GM19351 (cell line): ENCODE measurements around the gene CUBN.
"Not testable (repeated sequence)": the region's sequence is repeated elsewhere in the genome, so short reads cannot be mapped to it uniquely, and the experiment has no call there.

Experiments
- ATAC-seq: cut with Tn5 transposase; IDR thresholded peaks from one replicate; pipeline ENCODE4 v1.9.1; 2021; ENCODE audit warnings: mild to moderate bottlenecking, moderate library complexity; ENCODE audit not compliant: unreplicated experiment

The CUBN gene

DNA sequence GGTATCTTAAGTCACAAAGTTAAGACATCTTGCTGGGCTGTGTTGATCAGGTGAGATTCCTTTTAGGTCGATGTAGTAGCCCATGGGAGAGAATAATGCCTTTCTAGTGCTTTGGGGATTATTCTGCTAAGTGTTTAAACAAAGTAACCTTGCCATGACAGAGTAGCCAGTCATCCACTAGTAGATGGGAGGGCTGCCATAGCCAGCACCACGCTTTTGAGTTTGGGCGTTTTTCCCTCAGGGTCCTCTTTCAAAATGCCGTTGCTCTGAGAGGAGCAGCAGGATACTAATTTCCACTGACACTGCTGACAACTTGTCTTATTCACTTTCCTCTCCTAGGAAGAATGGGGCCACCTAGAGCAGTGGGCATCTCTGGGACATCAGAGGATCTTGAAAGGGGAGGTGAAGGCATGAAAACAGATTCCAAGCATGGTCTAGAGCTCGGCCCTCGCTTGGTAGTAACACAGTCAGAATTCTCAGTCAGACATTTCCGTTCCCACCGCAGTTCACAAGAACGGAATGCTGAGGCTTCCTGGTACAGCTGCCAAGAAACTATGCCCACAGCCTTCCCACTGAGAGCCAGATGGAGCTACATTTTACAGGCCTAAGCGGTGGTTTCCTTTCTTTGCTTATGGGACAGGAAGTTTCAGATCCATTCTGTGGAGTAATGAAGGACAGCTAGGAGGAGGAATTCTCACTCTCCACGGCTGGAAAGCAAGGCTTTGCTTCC, 297.1 kb downstream of the CUBN start:
- ATAC-seq = no peak

- no peak for ATAC-seq
Observed at GRCh38 chr10:16828701-16829175, 300.9 kb downstream of the CUBN start.

GRCh38 chr10:16828114-16828568, 301.5 kb downstream of the CUBN start:
- peak; percentile 90 for ATAC-seq

GRCh38 chr10:16827474-16827873, 302.1 kb downstream of the CUBN start:
- not testable (repeated sequence) for ATAC-seq

DNA sequence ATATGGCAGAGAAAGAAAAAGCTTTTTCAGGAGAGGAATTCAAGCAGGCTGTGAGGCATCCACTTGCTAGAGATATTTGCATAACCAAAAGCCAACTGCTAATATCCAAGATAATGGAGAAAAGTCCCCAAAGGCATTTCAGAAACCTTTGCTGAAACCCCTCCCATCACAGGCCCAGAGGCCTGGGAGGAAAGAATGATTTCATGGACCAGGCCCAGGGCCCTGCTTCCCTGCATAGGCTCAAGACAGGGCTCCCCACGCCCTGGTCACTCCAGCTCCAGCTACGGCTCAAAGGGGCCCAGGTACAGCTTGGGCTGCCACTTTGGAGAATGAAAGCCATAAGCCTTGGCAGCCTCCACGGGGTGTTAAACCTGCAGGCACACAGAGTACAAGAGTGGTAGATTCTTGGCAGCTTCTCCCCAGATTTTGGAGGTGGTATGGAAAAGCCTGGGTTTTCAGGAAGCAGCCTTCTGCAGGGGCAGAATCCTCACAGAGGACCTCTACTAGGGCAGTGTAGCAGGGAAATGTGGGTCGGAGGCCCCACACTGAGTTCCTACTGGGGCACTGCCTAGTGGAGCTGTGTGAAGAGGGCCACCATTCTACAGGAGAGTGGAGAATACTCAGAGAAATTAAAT, 306.8 kb downstream of the CUBN start:
- ATAC-seq = no peak

DNA sequence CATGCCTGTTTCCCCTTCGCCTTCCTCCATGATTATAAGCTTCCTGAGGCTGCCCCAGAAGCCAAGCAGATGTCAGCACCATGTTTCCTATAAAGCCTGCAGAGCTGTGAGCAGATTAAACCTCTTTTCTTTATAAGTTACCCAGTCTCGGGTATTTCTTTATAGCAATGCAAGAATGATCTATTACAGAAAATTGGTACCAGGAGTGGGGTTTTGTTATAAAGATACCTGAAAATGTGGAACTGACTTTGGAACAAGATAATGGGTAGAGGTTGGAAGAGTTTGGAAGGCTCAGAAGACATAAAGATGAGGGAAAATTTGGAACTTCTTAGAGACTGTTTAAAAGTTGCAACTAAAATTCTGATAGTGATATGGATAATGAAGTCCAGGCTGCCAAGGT, 307.6 kb downstream of the CUBN start:
- ATAC-seq = no peak

GRCh38 chr10:16820421-16820820, 309.2 kb downstream of the CUBN start:
- ATAC-seq = no peak

GRCh38 chr10:16820018-16820417, 309.6 kb downstream of the CUBN start:
- no peak for ATAC-seq

DNA sequence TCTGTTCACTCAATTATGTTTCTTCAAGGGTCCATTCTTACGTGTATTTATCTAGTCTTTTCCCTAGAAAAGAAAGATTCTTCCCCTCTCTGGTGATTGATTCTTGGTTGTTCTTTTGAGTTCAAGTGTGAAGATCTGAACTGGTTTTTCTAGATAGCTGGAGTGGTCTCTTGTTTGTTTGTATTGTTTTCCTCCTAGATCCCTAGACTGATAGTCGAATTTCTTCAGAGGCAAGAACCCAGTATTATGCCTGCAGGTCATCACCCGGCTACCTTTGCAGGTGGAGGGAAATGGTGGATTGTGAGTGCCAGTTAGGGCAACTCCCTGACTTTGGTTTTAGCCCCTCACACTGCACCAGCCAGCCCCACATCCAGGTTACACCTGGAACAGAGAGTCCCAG, 310.2 kb downstream of the CUBN start:
- no peak for ATAC-seq

- ATAC-seq = no peak
Observed at GRCh38 chr10:16819026-16819425, 310.6 kb downstream of the CUBN start.

DNA sequence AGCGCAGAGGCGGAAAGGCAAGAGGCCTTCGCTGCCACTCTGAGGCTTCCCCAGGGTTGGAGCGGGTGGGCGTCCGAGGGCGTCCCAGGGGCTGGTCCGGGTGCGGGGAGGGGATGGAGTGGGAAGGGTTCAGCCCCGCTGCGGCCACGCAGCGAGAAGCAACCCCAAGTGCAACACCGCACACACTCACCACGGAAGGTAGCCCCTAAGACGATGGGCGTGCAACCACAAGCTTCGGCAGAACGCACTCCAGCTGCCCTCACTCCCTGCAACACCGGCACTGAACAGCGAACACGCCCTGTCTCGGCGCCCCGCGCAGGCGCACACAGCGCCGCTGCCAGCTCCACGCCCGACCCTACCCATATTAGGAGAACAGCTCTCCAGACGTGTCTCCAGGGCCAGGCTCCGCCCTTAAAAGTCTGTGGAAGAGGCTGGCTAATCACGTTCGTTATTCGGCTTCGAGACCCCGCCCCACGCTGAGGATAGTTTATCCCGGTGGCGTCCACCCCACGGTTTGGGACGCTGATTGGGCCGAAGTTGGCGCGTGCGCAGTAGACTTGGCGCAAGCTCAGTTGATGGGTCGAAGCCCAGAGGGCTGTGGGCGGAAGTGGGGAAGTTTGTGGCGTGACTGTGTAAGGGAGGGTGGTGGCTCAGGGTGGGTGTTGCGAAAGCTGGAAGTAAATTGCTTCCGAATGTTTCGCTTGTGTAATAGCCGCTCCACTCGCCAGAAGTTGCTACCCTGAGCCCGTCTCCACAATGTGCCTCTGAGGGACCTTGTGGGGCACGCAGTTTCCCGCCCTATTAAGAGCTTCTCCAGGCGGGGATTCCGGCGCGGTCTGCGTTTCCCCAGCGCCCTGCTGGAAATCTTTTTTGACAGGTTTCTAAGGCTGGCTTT, 312.2 kb downstream of the CUBN start, which contains the start of gene RSU1:
Gene RSU1 (minus strand): TSS at position 300 of the 895 bp plus-strand sequence. CDS start 343 bp downstream, outside the sequence.
- ATAC-seq = peak; percentile 96

DNA sequence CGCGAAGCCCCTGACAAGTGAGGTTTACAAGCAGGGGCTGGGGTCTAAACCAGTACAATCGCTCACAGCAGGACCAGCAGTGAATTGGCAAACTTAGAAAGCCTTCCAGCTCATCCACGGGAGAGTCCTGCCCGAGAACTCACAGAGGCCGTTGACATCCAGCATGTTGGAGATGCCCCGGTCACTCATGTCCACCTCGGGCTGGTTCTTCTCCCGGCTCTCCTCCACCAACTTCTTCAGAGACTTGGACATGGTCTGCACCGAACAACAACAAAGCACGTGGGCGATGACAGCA, 312.8 kb downstream of the CUBN start:
- no peak for ATAC-seq

- no peak for ATAC-seq
Observed at GRCh38 chr10:16816171-16816570, 313.4 kb downstream of the CUBN start.

GRCh38 chr10:16814012-16814411, 315.6 kb downstream of the CUBN start:
- ATAC-seq = no peak

DNA sequence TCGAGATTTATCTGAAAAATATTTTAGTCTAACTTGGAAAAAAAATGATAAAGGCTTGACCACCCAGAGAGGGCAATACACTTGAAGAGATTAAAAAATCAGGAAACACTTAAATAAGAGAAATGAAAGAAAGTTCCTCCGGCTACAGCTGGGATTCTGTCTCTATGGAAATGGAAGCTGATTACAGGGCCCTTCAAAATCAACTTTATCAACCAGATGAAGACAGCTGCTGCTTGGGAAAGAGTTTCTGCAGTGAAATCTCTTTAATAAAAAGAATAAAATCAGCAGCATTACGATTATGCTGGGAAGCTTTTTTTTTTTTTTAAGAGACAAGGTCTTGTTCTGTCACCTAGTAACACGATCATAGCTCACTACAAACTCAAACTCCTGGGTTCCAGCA, 316.9 kb downstream of the CUBN start:
- no peak for ATAC-seq

- ATAC-seq = no peak
Observed at GRCh38 chr10:16811765-16812164, 317.8 kb downstream of the CUBN start.

- no peak for ATAC-seq
Observed at GRCh38 chr10:16811292-16811691, 318.3 kb downstream of the CUBN start.

GRCh38 chr10:16809074-16809718, 320.4 kb downstream of the CUBN start:
- ATAC-seq = peak; percentile 97

- ATAC-seq = no peak
Observed at GRCh38 chr10:16804123-16804522, 325.5 kb downstream of the CUBN start.

DNA sequence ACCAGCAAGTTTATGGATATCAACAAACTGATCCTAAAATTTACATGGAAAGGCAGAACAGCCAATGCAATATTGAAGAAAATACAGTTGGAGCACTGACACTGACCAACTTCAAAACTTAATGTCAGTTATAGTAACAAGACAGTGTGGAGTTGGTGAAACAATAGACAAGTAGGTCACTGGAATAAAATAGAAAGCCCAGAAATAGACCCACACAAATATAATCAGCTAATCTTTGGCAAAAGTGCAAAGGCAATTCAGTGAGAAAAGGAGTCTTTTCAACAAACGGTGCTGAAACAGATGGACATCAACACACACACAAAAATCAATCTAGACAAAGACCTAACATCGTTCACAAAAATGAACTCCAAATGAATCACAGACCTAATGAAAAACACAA, 326.1 kb downstream of the CUBN start:
- ATAC-seq = no peak

GRCh38 chr10:16799621-16800020, 330.0 kb downstream of the CUBN start:
- peak; percentile 78 for ATAC-seq
